Astrocyte of the cerebellum (primary cell): Measurements from ENCODE around the gene FCRL5.

Experiments
- DNase-seq: peaks from one replicate; pipeline ENCODE4 v3.0.0-alpha.2; 2011; ENCODE audit warnings: low read depth
- H3K4me3 ChIP-seq: 2 replicates; pipeline ENCODE4 v1.5.1; 2011; ENCODE audit warnings: mild to moderate bottlenecking, low read depth, low read length, moderate library complexity
- in situ Hi-C: cut with HindIII; loops from 2 replicates; pipeline ENCODE4 v1.10.0; 2017; ENCODE audit warnings: low sequenced_read_pairs
- TF ChIP-seq, protein P1 (sequence below): IDR thresholded peaks from 2 replicates; pipeline ENCODE4 v1.5.1; 2012; ENCODE audit warnings: low read length, low read depth, moderate library complexity, mild to moderate bottlenecking; ENCODE audit errors: missing control alignments

Gene FCRL5

DNA sequence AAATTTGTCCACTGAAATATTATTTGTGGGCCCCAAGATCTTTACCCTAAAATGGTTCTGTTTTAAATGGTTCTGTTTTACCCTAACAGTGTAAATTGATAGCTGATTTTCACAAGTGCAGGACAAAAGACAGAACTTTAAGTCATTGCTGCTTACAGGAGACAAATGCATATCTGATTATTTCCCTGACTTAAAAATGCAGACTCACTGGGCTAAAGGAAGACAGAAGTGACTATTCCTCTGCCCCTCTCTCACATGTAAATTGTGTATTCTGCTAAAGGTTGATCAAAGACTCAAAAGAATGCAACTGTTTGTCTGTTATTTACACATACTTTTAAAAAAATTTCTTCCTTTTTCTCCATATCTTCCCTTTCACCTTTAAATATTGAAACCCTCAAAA, 12.7 kb downstream of the FCRL5 start:
- TF ChIP-seq, protein P1, sequence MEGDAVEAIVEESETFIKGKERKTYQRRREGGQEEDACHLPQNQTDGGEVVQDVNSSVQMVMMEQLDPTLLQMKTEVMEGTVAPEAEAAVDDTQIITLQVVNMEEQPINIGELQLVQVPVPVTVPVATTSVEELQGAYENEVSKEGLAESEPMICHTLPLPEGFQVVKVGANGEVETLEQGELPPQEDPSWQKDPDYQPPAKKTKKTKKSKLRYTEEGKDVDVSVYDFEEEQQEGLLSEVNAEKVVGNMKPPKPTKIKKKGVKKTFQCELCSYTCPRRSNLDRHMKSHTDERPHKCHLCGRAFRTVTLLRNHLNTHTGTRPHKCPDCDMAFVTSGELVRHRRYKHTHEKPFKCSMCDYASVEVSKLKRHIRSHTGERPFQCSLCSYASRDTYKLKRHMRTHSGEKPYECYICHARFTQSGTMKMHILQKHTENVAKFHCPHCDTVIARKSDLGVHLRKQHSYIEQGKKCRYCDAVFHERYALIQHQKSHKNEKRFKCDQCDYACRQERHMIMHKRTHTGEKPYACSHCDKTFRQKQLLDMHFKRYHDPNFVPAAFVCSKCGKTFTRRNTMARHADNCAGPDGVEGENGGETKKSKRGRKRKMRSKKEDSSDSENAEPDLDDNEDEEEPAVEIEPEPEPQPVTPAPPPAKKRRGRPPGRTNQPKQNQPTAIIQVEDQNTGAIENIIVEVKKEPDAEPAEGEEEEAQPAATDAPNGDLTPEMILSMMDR = no peak
- H3K4me3 ChIP-seq = no peak overlapping the region

DNA sequence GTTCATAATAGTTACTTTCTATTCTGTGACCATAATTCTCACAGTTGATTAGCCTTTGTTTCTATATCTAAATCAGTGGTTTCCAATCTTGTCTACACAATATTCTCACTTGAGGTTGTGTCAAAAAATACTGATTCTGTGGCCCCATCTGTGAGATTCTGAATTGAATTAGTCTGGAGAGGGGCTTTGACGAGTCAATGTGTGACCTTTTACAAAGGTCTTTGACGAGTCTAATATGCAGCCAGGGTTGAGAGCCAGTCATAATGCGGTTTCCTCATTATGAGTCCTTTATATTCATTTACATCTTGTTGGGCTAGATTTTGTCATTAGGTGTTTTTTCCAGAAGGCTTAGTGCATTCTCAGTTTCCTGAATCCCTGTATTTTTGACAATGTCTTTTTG, 19.7 kb downstream of the FCRL5 start:
- TF ChIP-seq, protein P1 = no peak
- no peak for DNase-seq
- H3K4me3 ChIP-seq = no peak overlapping the region
- in situ Hi-C loops = no loop called here

More for the DNA sequence above, 12.7 kb downstream of the FCRL5 start:
- no peak for DNase-seq
- in situ Hi-C loops = no loop called here

GRCh38 chr1:157523774-157524493, 28.4 kb downstream of the FCRL5 start:
- in situ Hi-C loops = no loop called here
- H3K4me3 ChIP-seq = no peak overlapping the region
- no peak for DNase-seq
- TF ChIP-seq, protein P1 = no peak

DNA sequence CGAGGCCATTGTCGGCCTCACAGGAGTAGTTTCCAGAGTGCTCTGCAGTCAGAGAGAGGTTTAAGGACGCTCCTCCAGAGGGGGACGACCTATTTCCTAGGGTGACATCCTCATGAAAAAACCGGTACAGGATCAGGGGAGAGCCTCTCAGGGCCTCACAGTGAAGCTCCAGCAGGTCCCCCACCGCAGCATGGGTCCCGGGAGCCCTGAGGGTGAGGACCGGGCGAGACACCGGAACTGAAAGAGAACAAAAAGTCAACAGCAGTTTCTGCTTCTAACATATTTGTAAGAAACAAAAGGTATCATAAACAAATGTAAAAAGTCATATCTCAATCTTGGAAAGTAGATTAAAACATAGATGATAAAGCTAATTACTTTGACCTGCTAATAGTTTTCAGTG, 31.3 kb downstream of the FCRL5 start:
- in situ Hi-C loops = no loop called here
- no peak overlapping the region for H3K4me3 ChIP-seq
- DNase-seq = no peak
- TF ChIP-seq, protein P1 = no peak

GRCh38 chr1:157520386-157520935, 31.9 kb downstream of the FCRL5 start:
- TF ChIP-seq, protein P1 = no peak
- DNase-seq = no peak
- no peak overlapping the region for H3K4me3 ChIP-seq
- in situ Hi-C loops = no loop called here

DNA sequence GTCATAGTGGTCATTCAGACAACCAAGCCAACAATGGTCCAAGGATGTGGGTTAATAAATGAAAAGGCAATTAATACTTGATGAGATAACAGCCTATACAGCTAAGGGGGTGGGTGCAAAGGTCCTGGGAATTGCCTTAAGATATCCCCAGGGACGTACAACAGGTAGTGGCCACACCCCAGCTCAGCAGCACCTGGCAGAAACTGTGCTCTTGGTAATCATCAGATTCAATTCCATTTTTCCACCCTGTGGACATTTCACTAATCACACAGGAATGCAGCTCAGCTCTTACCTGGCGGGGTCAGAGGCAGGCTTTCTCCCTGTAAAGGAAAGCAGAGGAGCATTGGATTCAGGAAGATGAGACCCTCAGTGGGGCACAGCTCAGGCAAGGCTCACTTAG, 32.9 kb downstream of the FCRL5 start:
- in situ Hi-C loops = no loop called here
- no peak for DNase-seq
- TF ChIP-seq, protein P1 = no peak

More for the DNA sequence above, 32.9 kb downstream of the FCRL5 start:
- no peak overlapping the region for H3K4me3 ChIP-seq
